ENCODE measurements around the gene RPS17.

DNA sequence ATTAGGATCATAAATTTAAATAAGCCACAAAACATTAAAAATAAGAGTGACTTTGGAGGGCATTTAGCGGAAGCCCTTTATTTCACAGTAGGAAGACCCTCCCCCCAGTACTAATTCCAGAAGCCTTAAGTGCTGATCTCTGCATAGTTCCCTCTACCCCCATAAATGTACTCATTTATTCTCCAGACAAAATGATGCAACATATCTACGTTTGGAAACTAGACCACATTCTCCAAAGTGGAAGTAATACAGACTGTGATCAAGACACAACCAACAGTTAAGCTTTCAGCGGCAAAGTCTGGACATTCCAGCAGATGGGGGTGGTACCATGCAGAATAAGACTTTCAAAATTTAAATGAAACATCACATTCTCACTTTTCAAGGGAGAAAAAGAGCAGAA is 44.8 kb upstream of the RPS17 start:
- TF ChIP-seq, protein P1, sequence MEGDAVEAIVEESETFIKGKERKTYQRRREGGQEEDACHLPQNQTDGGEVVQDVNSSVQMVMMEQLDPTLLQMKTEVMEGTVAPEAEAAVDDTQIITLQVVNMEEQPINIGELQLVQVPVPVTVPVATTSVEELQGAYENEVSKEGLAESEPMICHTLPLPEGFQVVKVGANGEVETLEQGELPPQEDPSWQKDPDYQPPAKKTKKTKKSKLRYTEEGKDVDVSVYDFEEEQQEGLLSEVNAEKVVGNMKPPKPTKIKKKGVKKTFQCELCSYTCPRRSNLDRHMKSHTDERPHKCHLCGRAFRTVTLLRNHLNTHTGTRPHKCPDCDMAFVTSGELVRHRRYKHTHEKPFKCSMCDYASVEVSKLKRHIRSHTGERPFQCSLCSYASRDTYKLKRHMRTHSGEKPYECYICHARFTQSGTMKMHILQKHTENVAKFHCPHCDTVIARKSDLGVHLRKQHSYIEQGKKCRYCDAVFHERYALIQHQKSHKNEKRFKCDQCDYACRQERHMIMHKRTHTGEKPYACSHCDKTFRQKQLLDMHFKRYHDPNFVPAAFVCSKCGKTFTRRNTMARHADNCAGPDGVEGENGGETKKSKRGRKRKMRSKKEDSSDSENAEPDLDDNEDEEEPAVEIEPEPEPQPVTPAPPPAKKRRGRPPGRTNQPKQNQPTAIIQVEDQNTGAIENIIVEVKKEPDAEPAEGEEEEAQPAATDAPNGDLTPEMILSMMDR (IDR thresholded peaks at IDR 0.05): no peak
- TF ChIP-seq POLR2A (IDR thresholded peaks at IDR 0.05): no peak
